ENCODE data around the gene ANKS1A.

ANKS1A gene

DNA sequence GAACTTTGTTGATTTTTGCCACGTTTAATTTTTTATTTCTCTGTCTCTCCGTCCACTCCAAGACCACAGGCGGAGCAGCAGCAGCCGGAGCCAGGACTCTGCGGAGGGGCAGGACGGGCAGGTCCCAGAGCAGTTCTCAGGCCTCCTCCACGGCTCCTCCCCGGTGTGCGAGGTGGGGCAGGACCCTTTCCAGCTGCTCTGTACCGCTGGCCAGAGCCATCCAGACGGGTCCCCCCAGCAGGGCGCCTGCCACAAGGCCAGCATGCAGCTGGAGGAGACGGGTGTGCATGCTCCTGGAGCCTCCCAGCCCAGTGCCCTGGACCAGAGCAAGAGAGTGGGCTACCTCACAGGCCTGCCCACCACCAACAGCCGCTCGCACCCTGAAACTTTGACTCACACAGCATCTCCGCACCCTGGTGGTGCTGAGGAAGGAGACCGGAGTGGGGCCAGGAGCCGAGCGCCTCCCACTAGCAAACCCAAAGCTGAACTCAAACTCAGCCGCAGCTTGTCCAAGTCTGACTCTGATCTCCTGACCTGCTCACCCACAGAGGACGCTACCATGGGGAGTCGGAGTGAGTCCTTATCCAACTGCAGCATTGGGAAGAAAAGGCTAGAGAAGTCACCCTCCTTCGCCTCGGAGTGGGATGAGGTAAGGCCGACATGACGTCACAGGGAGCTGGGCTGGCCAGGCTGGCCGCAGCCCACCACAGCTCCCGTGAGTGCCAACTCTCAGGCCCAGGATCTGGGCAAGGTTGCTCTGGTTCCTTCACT lies 128.5 kb downstream of the ANKS1A start:
- TF ChIP-seq, protein P1, sequence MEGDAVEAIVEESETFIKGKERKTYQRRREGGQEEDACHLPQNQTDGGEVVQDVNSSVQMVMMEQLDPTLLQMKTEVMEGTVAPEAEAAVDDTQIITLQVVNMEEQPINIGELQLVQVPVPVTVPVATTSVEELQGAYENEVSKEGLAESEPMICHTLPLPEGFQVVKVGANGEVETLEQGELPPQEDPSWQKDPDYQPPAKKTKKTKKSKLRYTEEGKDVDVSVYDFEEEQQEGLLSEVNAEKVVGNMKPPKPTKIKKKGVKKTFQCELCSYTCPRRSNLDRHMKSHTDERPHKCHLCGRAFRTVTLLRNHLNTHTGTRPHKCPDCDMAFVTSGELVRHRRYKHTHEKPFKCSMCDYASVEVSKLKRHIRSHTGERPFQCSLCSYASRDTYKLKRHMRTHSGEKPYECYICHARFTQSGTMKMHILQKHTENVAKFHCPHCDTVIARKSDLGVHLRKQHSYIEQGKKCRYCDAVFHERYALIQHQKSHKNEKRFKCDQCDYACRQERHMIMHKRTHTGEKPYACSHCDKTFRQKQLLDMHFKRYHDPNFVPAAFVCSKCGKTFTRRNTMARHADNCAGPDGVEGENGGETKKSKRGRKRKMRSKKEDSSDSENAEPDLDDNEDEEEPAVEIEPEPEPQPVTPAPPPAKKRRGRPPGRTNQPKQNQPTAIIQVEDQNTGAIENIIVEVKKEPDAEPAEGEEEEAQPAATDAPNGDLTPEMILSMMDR (conservative IDR thresholded peaks at IDR 0.05; ENCODE audit: low read depth, low read length): peak; percentile 35
- peak; percentile 72 for DNase-seq (ENCODE audit: low read depth)
- peak overlapping the region; percentile 42 for H3K4me3 ChIP-seq (ENCODE audit: low read depth, low read length)

DNA sequence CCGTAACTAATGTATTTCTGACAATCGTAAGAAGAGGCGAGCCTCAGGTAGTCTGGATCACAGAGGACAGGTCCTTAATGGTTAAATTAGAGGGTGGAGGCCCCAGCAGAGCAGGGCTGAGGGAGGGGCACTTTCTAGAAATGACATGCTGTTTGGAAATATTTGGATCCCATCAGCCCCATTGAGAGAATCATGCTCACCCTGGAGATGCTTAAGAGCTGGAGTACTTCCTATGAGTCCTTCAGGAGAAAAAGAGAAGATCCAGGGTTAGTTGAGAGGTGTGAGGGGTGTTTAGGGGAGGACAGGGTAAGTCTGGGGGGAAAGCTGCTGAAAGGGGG lies 129.1 kb downstream of the ANKS1A start:
- no peak for DNase-seq (ENCODE audit: low read depth)
- TF ChIP-seq, protein P1 (conservative IDR thresholded peaks at IDR 0.05; ENCODE audit: low read depth, low read length): no peak
- peak overlapping the region; percentile 42 for H3K4me3 ChIP-seq (ENCODE audit: low read depth, low read length)

DNA sequence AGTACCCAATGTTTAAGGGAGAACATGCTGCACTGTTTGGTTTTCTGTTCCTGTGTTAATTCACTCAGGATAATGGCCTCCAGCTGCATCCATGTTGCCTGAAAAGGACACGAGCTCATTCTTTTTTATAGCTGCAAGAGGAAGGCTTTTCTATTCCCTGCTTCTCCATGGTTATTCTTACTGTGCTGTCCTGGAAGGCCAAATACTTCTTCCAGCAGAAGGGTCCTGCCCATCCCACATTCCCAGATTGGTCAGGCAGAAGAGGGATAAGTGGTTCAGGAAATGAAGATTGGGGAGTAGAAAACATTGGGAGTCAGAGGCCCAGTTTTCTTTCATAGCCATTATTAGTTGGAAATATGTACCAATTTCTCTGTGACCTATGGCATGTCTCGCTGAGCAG lies 129.7 kb downstream of the ANKS1A start:
- no peak for DNase-seq (ENCODE audit: low read depth)
- TF ChIP-seq, protein P1 (conservative IDR thresholded peaks at IDR 0.05; ENCODE audit: low read depth, low read length): no peak
- H3K4me3 ChIP-seq (ENCODE audit: low read depth, low read length): no peak overlapping the region

DNA sequence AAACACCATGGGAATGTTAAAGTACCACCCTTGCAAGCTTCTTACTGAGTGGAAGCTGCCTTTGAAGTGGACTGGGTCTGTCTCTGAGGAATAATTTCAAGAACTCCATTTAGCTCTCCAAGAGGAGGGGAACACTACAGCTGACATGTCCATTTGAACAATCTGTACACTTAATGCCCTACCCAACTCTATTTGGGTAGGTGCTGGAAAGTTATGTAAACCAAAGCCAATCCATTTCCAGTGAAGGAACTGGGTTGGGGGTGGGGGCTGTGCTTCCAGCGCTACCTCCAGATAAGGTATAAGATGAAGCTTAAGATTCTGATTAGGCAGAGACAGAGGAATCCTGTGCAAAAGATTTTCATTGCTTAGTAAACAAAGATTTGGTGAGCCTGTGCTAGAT lies 130.1 kb downstream of the ANKS1A start:
- TF ChIP-seq, protein P1 (conservative IDR thresholded peaks at IDR 0.05; ENCODE audit: low read depth, low read length): no peak
- peak; percentile 48 for DNase-seq (ENCODE audit: low read depth)
- H3K4me3 ChIP-seq (ENCODE audit: low read depth, low read length): no peak overlapping the region

DNA sequence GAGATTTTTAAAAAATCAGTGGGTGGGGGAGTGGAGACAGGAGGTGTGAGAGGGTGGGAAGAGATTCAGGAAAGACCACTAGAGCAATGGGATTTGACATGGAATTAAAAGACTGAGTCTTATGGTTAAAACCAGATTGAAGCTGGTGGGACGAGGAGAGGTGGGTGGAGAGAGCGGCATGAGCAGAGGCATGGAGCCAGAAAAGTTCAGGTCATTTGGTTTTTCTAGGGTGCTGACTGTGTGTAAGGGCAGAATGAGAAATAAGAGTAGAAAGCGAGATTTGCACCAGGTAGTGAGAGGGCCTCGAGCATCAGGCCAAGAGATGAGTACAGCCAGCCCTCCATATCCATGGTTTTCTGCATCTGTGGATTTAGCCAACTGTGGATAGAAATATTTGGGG lies 130.8 kb downstream of the ANKS1A start:
- TF ChIP-seq, protein P1 (conservative IDR thresholded peaks at IDR 0.05; ENCODE audit: low read depth, low read length): no peak
- H3K4me3 ChIP-seq (ENCODE audit: low read depth, low read length): no peak overlapping the region
- DNase-seq (ENCODE audit: low read depth): no peak

DNA sequence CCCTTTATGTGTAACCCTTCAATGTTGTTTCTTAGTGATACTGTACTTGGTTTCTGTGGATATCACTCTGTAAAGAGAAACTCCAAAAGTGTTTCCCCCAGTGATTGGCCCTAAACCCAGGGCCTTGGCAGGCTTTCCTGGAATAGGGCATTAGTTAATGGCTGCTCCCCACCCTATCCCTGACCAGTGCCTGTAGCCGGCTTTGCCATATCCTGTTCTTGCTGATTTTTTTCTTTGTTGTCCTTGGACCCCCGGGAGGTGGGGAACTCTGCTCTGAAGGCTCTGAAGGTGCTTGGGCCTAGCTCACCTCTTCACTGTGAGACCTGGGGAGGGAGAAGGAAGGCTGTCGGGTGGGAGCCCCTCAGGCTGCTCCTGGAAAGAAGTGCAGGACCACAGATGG lies 131.9 kb downstream of the ANKS1A start:
- DNase-seq (ENCODE audit: low read depth): no peak
- H3K4me3 ChIP-seq (ENCODE audit: low read depth, low read length): no peak overlapping the region
- TF ChIP-seq, protein P1 (conservative IDR thresholded peaks at IDR 0.05; ENCODE audit: low read depth, low read length): no peak

All from choroid plexus epithelial cell (primary cell).